Measurements from ENCODE around the gene CIB4. TPM values are rescaled to one million over a fixed set of nuclear protein-coding genes. Genes with fewer than 3 reads are reported as not detected.

CIB4 gene
- total and polyA plus RNA-seq, 2 experiments from 2014 or later = not detected

- no peaks in the 10 kb centered on the region for H3K4me1 ChIP-seq (ENCODE audit: low read depth)
- TF ChIP-seq, protein P1, sequence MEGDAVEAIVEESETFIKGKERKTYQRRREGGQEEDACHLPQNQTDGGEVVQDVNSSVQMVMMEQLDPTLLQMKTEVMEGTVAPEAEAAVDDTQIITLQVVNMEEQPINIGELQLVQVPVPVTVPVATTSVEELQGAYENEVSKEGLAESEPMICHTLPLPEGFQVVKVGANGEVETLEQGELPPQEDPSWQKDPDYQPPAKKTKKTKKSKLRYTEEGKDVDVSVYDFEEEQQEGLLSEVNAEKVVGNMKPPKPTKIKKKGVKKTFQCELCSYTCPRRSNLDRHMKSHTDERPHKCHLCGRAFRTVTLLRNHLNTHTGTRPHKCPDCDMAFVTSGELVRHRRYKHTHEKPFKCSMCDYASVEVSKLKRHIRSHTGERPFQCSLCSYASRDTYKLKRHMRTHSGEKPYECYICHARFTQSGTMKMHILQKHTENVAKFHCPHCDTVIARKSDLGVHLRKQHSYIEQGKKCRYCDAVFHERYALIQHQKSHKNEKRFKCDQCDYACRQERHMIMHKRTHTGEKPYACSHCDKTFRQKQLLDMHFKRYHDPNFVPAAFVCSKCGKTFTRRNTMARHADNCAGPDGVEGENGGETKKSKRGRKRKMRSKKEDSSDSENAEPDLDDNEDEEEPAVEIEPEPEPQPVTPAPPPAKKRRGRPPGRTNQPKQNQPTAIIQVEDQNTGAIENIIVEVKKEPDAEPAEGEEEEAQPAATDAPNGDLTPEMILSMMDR (IDR thresholded peaks at IDR 0.05; ENCODE audit: low read depth, low read length) = no peak
- H3K9me3 ChIP-seq (ENCODE audit: low read depth) = no peaks in the 10 kb centered on the region
- no peak overlapping the region for H3K4me3 ChIP-seq
- no peak overlapping the region for H3K27ac ChIP-seq
- H3K27me3 ChIP-seq = no peaks in the 10 kb centered on the region
- H3K36me3 ChIP-seq = no peaks in the 10 kb centered on the region
- DNase-seq (ENCODE audit: low read depth in 1 of 2, low spot score in 1 of 2) = no peak
Measured at GRCh38 chr2:26675651-26676255, 34.6 kb upstream of the CIB4 start.

DNA sequence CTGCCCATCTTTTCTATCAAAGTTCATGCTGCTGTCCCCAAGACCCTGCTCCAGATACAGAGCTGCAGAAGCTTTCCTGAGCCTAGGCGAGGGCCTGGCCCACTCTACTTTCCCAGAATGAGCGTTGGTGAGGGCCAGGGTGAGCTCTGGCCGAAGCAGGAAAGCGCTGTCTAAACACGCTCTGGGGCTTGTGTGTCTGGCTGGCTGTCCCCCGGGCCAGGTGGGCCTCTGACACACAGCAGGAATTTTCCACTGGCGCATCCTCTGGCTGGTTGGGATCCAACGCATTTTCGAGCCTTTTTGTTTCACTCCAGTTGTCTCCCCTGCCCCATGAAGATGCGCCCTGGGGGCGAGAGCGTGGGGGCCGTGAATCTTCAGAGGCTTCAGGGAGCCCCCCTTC, 33.6 kb upstream of the CIB4 start:
- no peak for DNase-seq (ENCODE audit: low read depth in 1 of 2, low spot score in 1 of 2)
- Histone ChIP-seq H3K4me1 (ENCODE audit: low read depth) (no peaks in the 10 kb centered on the region), H3K27ac (no peak overlapping the region), H3K36me3 (no peaks in the 10 kb centered on the region), H3K27me3 (no peaks in the 10 kb centered on the region), H3K4me3 (no peak overlapping the region), H3K9me3 (ENCODE audit: low read depth) (no peaks in the 10 kb centered on the region)
- TF ChIP-seq, protein P1 (IDR thresholded peaks at IDR 0.05; ENCODE audit: low read depth, low read length) = no peak

DNA sequence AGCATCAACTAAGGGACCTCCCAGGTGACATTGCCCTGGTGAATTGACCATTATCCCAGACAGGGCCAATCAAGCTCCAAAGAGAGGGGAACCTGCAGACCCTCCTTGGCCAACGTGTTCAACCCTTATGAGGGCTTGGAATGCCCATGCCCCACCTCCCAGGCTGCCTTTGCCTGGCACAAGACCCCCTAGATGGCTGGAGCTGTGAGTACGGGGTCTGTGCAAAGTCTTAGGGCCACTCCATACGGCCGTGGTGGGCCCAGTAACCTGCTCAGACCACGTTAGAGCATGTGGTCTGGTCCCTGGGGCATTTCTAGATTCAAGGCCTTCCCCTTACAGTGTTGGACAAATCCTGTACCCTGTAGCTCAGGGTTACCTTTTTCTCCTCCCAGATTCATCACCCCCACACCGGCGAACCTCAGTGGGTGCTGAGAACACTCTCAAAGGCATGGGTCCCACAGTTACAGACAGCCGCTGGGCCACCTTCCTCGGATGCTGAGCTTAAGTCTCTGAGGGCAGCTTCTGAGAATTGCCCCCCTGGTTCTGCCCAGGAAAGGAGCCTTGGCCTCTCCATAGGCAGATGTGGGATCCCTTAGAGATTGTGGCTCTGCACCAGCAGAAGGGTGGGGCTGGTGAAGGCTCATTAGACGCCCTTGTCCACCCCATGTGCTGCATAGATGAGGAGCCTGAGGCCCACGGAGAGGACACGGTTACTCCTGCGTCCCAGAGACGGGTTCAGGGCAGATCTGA, 33.0 kb upstream of the CIB4 start:
- peaks cover 4% of the 10 kb centered on the region for H3K4me1 ChIP-seq (ENCODE audit: low read depth)
- H3K4me3 ChIP-seq = no peak overlapping the region
- H3K27me3 ChIP-seq = no peaks in the 10 kb centered on the region
- DNase-seq (ENCODE audit: low read depth in 1 of 2, low spot score in 1 of 2) = no peak
- no peaks in the 10 kb centered on the region for H3K9me3 ChIP-seq (ENCODE audit: low read depth)
- H3K36me3 ChIP-seq = no peaks in the 10 kb centered on the region
- no peak overlapping the region for H3K27ac ChIP-seq
- TF ChIP-seq, protein P1 (IDR thresholded peaks at IDR 0.05; ENCODE audit: low read depth, low read length) = no peak

DNA sequence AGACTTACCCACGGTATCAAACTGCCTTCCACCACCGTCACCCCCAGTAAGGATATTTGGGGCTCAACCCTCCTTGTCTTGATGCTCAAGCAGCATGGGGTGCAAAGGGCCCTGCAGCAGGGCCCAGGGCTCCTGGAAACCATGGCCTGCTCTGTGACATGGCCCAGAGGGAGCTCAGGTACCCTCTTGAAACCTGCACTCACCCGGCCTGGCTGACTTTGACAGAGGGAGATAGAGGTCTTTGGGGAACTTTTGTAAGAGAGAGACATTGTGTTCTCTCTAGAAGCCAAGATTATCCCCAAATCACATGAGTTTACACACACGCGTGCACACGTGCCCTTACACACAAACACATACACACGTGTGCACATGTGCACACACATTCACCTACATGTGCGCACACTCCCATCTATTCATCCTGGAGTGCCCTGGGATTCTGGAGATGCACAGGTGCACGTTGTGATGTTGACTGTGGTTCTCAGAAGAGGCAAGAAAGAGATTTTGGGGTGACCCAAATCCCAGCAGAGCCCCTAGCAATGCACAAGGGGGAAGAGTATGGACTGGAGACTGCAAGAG, 31.7 kb upstream of the CIB4 start:
- Histone ChIP-seq H3K4me3 (no peak overlapping the region), H3K27me3 (no peaks in the 10 kb centered on the region)

DNA sequence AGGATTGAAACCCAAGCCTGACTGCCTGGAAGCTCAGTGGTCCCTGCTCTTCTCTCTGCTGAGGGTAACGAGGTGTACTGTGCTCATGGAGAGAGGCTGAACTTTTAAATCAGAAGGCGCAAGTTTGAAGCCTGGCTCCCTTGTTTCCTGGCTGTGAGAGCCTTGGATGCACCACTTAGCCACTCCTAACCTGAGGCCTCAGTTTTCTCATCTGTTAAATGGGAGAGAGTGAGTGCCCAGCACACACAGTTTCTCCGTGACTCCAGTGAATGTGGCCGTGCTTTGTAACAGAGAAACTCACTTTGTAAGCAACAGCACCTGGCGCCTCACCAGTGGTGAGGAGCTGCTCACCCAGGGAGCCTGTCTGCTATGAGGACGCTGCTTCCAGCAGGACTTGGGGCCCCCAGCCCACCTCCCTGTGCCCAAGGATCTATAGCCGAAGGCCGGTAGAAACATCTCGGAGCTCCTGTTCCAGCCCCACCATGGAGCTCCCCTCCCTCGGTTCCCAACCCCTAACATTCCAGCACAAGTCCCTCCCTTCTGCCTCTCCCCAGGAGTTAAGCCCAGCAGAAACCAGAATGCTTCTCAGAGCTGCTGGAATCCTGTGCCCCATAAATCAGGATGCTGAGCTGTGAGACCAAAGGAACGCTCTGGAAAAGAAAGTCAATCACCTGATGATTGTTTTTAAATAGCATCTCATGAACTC, 31.1 kb upstream of the CIB4 start:
- TF ChIP-seq, protein P1 (IDR thresholded peaks at IDR 0.05; ENCODE audit: low read depth, low read length) = no peak
- Histone ChIP-seq H3K9me3 (ENCODE audit: low read depth) (no peaks in the 10 kb centered on the region), H3K27ac (no peak overlapping the region), H3K36me3 (no peaks in the 10 kb centered on the region), H3K4me3 (no peak overlapping the region), H3K4me1 (ENCODE audit: low read depth) (peaks cover 4% of the 10 kb centered on the region), H3K27me3 (no peaks in the 10 kb centered on the region)
- DNase-seq (ENCODE audit: low read depth in 1 of 2, low spot score in 1 of 2) = no peak

More for the DNA sequence above, 31.7 kb upstream of the CIB4 start:
- Histone ChIP-seq H3K36me3 (no peaks in the 10 kb centered on the region), H3K9me3 (ENCODE audit: low read depth) (no peaks in the 10 kb centered on the region), H3K27ac (no peak overlapping the region), H3K4me1 (ENCODE audit: low read depth) (peaks cover 4% of the 10 kb centered on the region)
- TF ChIP-seq, protein P1 (IDR thresholded peaks at IDR 0.05; ENCODE audit: low read depth, low read length) = no peak
- no peak for DNase-seq (ENCODE audit: low read depth in 1 of 2, low spot score in 1 of 2)

Measured in cardiac muscle cell (in vitro differentiated cells and primary cell).